ENCODE results near the gene ATRN. TPM values are rescaled to one million over a fixed set of nuclear protein-coding genes. Genes with fewer than 3 reads are reported as not detected.

Gene ATRN
- total RNA-seq, 2 experiments from 2014 or later = 0.09 to 4.5 TPM

DNA sequence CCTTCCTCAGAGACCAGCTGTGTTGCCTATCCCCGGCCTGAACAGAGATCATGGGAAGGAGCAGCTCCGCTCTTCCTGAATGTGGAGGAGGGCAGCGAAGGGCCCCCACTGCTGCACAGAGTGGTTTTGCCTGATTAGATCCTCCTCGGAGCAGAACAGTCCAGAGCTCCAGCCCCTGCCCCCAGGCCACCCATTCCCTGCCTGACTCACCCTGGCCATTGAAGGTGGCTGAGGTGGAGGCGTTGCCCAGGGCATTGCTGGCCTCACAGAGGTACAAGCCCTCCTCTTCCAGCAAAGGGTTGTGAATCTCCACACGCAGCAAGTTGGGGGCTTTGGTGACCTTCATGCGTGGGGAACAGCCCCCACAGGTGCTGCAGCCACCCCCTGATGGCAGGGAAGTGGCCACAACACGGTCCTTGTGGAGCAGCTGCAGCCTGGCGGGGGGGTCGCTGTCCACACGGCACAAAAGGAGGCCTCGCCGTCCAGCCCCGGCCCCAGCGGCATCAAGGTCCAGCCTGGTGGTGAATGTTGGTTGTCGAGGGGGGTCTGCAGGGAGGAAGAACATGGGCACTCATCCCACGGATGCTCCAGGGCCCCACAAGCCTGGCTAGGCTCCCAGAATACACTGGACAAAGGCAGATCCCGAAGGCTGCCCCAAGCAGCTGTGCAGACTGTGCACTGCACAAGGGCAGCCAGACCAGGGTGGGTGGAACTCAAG lies 226.9 kb downstream of the ATRN start:
- no peaks in the 10 kb centered on the region for H3K4me1 ChIP-seq (ENCODE audit: insufficient read depth, low read length, poor library complexity, severe bottlenecking)
- H3K9me3 ChIP-seq (ENCODE audit: low read length) = no peaks in the 10 kb centered on the region
- ChIA-PET POLR2A (no interaction called here), CTCF (ENCODE audit: unreplicated experiment) (interaction anchor here (0.6 kb wide), 1 partner anchor 1525 kb away, joined by 5 read pairs; no protein-coding TSS in a partner anchor)
- no peak overlapping the region for H3K4me2 ChIP-seq (ENCODE audit: low read length)
- H3K9me2 ChIP-seq (ENCODE audit: insufficient read depth, low read length) = no peaks in the 10 kb centered on the region
- DNase-seq (ENCODE audit: low spot score) = no peak
- H3K36me3 ChIP-seq (ENCODE audit: insufficient read depth, low read length) = no peaks in the 10 kb centered on the region
- BruUV-seq (replicated peaks) = no TSS peak
- no peak for TF ChIP-seq EZH2phosphoT487 (IDR thresholded peaks at IDR 0.05; ENCODE audit: borderline replicate concordance, low read depth, low read length)
- TF ChIP-seq, protein P1, sequence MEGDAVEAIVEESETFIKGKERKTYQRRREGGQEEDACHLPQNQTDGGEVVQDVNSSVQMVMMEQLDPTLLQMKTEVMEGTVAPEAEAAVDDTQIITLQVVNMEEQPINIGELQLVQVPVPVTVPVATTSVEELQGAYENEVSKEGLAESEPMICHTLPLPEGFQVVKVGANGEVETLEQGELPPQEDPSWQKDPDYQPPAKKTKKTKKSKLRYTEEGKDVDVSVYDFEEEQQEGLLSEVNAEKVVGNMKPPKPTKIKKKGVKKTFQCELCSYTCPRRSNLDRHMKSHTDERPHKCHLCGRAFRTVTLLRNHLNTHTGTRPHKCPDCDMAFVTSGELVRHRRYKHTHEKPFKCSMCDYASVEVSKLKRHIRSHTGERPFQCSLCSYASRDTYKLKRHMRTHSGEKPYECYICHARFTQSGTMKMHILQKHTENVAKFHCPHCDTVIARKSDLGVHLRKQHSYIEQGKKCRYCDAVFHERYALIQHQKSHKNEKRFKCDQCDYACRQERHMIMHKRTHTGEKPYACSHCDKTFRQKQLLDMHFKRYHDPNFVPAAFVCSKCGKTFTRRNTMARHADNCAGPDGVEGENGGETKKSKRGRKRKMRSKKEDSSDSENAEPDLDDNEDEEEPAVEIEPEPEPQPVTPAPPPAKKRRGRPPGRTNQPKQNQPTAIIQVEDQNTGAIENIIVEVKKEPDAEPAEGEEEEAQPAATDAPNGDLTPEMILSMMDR (conservative IDR thresholded peaks at IDR 0.05; ENCODE audit: low read length) = no peak
- no peak overlapping the region for H3K27ac ChIP-seq (ENCODE audit: low read depth, low read length, poor library complexity, severe bottlenecking)
- H2AFZ ChIP-seq (ENCODE audit: low read length) = no peak overlapping the region
- H4K20me1 ChIP-seq (ENCODE audit: insufficient read depth, low read length) = no peaks in the 10 kb centered on the region
- intact Hi-C loops (cut with micrococcal nuclease; ENCODE audit: unreplicated experiment) = no loop called here
- no peaks in the 10 kb centered on the region for H3K79me2 ChIP-seq (ENCODE audit: insufficient read depth, low read depth, low read length)
- H3K4me3 ChIP-seq (ENCODE audit: low read depth, low read length, poor library complexity, severe bottlenecking) = no peak overlapping the region

DNA sequence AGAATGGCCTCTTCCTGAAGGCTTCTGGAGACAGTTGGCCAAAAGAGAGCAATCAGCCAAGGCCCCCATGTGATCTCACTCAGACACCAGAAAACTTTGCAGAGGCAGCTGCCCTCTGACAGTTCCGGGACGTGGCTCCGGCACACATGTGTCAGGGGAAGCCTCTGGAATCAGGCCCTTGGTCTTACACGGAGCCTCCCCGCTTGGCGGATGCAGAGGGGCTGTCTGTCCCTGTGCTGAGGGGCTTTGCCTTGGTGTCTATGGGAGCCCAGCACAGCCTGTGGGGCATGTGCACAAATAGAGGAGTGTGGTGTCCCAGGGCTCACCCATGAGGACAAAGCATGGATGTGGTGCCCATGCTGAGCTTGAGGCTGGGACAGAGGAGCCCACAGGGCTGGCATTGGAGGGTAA lies 227.8 kb downstream of the ATRN start:
- CTCF ChIA-PET (ENCODE audit: unreplicated experiment) = no interaction called here
- no peak for TF ChIP-seq EZH2phosphoT487 (IDR thresholded peaks at IDR 0.05; ENCODE audit: borderline replicate concordance, low read depth, low read length)
- TF ChIP-seq, protein P1 (conservative IDR thresholded peaks at IDR 0.05; ENCODE audit: low read length) = no peak
- DNase-seq (ENCODE audit: low spot score) = no peak
- H3K36me3 ChIP-seq (ENCODE audit: insufficient read depth, low read length) = no peaks in the 10 kb centered on the region
- H3K27ac ChIP-seq (ENCODE audit: low read depth, low read length, poor library complexity, severe bottlenecking) = no peak overlapping the region
- H2AFZ ChIP-seq (ENCODE audit: low read length) = no peak overlapping the region
- POLR2A ChIA-PET = no interaction called here
- H3K4me3 ChIP-seq (ENCODE audit: low read depth, low read length, poor library complexity, severe bottlenecking) = no peak overlapping the region
- no peaks in the 10 kb centered on the region for H4K20me1 ChIP-seq (ENCODE audit: insufficient read depth, low read length)
- no peaks in the 10 kb centered on the region for H3K4me1 ChIP-seq (ENCODE audit: insufficient read depth, low read length, poor library complexity, severe bottlenecking)
- no peak overlapping the region for H3K4me2 ChIP-seq (ENCODE audit: low read length)
- no peaks in the 10 kb centered on the region for H3K79me2 ChIP-seq (ENCODE audit: insufficient read depth, low read depth, low read length)
- BruUV-seq (replicated peaks) = no TSS peak
- H3K9me3 ChIP-seq (ENCODE audit: low read length) = no peaks in the 10 kb centered on the region
- H3K9me2 ChIP-seq (ENCODE audit: insufficient read depth, low read length) = no peaks in the 10 kb centered on the region
- intact Hi-C loops (cut with micrococcal nuclease; ENCODE audit: unreplicated experiment) = no loop called here

DNA sequence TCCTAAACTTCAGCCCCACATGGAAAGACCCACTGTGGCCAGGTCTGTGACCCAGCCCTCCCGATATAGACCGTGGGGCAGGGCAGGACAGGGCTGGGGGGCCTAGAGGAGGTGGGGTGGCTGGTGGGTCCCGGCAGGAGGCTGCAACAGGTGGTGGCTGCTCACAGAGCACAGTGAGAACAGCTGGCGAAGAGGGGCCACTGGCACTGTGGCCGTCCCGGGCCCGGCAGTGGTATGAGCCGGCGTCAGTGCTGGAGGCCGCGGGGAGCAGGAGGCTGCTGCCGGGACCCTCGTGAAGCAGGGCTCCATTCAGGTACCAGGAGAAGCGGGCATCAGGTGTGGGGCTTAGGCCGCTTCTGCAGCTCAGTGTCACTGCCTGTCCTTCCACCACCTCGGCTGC lies 228.2 kb downstream of the ATRN start:
- H3K9me2 ChIP-seq (ENCODE audit: insufficient read depth, low read length) = no peaks in the 10 kb centered on the region
- H3K9me3 ChIP-seq (ENCODE audit: low read length) = no peaks in the 10 kb centered on the region
- H3K4me2 ChIP-seq (ENCODE audit: low read length) = no peak overlapping the region
- no peaks in the 10 kb centered on the region for H3K36me3 ChIP-seq (ENCODE audit: insufficient read depth, low read length)
- TF ChIP-seq, protein P1 (conservative IDR thresholded peaks at IDR 0.05; ENCODE audit: low read length) = no peak
- no peak for TF ChIP-seq EZH2phosphoT487 (IDR thresholded peaks at IDR 0.05; ENCODE audit: borderline replicate concordance, low read depth, low read length)
- H4K20me1 ChIP-seq (ENCODE audit: insufficient read depth, low read length) = no peaks in the 10 kb centered on the region
- no peak overlapping the region for H2AFZ ChIP-seq (ENCODE audit: low read length)
- H3K79me2 ChIP-seq (ENCODE audit: insufficient read depth, low read depth, low read length) = no peaks in the 10 kb centered on the region
- intact Hi-C loops (cut with micrococcal nuclease; ENCODE audit: unreplicated experiment) = no loop called here
- POLR2A ChIA-PET = no interaction called here
- H3K4me3 ChIP-seq (ENCODE audit: low read depth, low read length, poor library complexity, severe bottlenecking) = no peak overlapping the region
- no TSS peak for BruUV-seq (replicated peaks)
- DNase-seq (ENCODE audit: low spot score) = no peak
- CTCF ChIA-PET (ENCODE audit: unreplicated experiment) = no interaction called here
- no peaks in the 10 kb centered on the region for H3K4me1 ChIP-seq (ENCODE audit: insufficient read depth, low read length, poor library complexity, severe bottlenecking)
- no peak overlapping the region for H3K27ac ChIP-seq (ENCODE audit: low read depth, low read length, poor library complexity, severe bottlenecking)

All from OCI-LY7 (cell line).